HG03521 (cell line): ENCODE measurements around the gene RHOB.
"Not testable (repeated sequence)": the region's sequence is repeated elsewhere in the genome, so short reads cannot be mapped to it uniquely, and the experiment has no call there.

Source experiments
- ATAC-seq: cut with Tn5 transposase; IDR thresholded peaks from one replicate; pipeline ENCODE4 v1.9.1; 2021; ENCODE audit warnings: mild to moderate bottlenecking, moderate library complexity; ENCODE audit not compliant: unreplicated experiment

Gene RHOB

DNA sequence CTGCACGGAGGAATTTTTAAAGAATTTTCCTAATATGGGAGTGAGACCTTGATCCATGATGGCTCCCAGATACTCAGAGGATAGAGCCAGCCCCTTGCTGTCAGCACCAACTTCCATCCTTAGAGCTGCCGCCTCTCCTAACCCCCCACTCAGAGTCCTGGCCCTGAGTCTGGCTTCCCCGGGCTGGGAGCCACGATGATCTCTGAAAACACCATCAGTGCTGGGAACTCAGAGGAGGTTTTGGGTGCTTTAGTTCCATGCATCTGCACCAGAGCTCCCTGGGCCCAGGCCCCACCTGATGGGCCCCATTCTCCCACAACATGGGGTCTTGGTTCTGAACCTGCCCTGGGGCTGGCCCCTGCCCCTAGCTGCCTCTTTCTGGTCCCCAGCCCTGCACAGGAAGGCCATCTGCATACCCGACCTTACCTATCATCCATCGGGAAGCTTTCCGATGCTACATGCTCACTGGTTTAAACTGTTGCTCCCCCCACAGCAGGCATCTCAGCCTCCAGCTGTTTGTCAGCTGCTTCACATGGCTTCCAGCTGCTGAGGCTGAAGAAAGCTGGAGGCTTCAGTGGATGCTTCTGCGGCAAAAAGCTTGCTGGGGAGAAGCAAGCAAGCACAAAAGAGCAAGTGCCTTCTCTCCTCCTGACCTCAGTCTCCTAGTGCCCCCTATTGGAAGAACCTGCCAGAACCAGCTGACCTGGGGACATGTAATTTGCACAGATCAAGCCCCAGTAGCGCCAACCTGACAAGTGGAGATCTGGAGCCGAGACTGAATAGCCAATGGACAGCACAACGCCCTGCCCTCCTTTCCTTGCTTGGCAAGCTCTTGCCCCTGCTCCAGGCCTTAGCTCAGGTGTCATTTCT lies 24.2 kb upstream of the RHOB start:
- no peak for ATAC-seq

DNA sequence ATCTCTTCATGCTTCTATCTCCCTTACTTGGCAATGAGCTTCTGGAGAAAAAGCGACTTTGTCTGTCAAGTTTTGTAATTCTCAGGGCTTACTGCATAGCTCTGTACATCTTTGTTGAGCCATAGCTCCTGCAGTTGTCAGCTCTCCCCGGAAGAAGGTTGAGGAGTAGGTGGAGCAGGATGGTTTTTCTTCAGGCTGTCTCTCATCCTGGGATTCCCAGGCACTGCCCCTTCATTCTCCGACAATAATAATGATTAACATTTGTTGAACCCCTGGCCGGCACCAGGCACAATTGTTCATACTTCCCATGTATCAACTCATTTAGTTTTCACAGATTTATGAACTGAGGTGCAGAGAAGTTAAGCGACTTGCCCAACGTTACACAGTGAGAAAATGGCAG lies 23.5 kb upstream of the RHOB start:
- no peak for ATAC-seq

DNA sequence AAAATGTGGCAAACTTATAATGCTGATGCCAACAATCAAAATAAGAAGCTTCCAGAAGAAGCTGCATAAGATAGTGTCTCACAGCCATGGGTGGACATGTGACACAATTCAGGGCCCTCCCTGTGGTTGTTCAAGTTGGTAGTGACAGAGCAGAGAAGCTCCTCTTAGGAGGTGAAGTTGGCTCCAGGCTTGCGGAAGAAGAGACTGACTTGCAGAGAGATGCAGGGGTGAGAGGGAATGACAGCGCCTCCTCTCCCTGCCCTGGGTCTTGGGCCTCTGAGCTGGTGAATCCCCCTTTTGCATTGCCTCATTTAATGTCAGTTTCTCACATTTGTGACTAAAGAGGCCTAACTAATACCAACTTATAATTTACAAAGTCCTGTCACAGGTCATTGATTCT lies 23.0 kb upstream of the RHOB start:
- no peak for ATAC-seq

DNA sequence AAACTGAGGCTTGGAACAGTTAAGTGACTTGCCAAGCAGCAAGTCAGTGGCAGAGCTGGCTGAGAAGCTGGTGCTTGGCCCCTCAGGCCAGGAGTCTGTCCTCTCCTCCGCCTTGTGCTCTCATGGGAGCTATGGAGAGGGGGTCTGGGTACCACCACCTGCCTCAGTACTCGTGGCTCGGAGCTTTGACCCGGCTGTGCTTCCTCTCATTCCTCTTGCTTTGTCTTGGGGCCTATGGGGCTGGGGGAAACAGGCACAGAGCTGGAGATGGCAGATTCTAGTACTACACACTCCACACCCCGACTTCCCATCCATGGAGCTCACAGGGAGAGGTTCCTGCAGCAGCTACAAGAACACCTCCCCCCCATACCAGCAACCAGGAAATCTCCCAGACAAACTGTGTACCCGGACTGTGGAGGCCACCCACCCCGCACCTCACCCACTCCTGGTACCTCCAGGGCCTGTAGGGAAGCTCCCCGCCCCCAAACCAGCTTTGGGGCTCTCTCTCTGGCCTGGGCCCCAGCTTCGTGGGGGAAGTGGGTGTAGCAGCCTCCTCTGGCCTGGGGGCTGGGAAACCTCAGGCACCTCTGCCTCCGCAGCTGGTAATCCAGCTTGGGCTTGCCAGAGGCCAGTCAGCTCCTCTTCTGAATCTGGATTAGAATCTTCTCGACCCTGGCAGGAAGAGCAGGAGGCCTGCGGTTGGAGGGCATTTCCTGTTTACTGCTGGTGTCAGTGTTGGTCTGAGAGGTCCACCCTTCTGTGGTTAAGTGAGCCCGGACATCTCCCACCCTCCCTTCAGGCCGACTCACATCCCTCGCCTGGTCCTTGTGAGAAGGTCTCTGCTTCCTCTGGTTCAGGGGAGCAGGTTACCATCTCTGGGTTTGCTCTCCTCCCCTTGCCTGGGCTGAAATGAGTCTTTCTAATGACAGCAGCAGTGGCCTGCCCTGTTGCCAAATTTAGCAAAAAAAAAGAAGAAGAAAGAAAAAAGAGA lies 22.3 kb upstream of the RHOB start:
- peak; percentile 53 for ATAC-seq

DNA sequence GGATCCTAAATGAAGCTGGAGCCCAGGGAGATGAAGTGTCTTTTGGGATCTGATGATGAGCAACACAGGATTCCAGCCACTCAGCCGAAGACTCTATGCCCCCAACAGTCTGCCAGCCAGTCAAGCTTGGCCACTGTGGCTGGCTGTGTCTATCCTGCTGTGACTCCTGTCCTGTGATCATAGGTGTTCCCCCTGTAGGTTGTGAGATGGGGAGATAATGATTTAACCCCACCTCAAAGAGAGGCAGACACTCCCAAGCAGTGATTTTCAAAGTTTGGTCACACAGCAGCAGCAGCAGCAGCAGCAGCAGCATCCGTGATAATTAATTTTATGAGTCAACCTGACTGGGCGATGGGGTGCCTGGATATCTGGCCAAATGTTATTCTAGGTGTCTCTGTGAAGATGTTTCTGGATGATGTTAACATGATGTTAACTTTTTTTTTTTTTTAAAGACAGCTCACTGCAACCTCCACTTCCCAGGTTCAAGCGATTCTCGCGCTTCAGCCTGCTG lies 21.4 kb upstream of the RHOB start:
- ATAC-seq: no peak

DNA sequence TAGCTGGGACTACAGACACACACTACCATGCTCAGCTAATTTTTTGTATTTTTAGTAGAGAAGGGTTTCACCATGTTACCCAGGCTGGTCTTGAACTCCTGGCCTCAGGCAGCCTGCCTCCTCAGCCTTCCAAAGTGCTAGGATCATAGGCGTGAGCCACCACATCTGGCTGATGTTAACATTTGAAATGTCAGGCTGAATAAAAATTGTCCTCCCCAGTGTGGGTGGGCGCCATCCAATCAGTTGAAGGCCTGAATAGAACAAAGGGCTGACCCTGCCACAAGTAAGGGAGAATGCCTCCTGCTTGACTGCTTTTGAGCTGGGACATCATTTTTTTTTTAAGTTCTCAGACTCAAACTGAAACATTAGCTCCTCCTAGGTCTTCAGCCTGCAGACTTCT lies 21.0 kb upstream of the RHOB start:
- no peak for ATAC-seq

DNA sequence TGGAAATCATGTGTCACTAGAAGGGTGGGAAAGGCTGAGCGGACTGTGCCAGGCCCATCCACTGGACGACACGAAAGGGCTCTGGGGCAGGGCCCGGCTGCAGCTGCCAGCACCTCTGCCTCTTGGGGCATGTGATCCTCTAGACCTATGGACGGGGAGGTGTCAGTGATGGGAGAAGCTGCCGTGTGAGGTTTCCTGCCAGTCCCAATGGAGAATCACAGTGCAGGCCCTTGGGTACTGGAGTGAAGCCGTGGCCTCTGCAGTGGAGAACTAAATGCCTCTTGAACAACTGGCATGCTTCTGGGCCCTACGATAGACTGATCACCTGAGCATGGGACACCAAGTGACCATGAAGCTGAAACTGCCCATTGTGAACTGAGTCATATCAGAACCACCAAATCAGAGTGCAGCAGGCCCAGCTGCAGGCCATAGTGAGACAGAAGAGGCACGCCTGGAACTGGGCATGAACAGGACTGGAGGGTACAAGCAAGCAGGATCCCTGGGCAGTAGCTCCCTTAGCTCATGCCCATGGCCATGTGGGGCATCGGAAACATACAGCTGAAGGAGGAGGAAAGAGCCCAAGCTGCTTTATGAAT lies 18.8 kb upstream of the RHOB start:
- ATAC-seq: no peak

DNA sequence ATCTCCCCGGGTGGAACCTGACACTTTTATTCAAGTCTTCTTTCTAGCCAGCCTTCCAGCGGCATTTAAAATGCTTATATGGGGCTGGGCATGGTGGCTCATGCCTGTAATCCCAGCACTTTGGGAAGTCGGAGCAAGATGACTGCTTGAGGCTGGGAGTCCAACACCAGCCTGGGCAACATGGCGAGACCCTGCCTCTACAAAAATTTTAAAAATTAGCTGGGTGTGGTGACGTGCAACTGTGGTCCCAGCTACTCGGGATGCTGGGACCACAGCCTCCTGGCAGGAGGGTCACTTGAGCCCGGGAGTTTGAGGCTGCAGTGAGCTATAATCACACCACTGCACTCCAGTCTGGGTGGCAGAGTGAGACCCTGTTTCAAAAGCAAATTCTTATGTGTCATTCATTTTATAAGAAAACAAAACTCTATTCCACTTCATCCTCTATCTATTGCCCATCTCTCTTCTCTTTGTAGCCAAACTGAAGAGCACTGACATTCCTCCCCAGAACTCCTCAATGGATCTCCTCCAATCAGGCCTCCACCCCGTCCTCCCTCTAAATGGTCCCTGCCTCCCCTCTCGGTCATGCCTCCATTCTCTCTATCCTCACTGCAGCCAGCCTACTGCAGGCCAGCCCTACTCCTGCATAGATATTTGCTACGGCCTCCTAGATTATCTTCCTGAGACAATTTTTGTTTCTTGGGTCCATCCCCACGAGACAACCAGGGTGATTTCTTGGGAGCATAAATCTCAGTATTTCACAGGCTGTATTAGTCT lies 18.0 kb upstream of the RHOB start:
- ATAC-seq: no peak

DNA sequence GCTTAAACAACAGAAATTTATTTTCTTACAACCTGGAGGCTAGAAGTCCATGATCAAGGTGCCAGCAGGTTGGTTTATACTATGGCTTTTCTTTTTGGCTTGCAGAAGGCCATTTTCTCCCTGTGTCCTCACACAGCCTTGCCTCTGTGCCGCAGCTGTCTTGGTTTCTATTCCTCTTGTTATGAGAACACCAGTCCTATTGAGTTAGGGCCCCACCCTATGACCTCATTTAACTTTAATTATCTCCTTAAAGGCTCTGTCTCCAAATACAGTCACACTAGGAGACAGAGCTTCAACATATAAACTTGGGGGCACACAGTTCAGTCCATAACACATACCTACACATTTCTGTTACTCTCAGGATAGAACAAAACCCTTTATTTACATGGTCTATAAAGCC lies 17.3 kb upstream of the RHOB start:
- ATAC-seq: peak; percentile 68

DNA sequence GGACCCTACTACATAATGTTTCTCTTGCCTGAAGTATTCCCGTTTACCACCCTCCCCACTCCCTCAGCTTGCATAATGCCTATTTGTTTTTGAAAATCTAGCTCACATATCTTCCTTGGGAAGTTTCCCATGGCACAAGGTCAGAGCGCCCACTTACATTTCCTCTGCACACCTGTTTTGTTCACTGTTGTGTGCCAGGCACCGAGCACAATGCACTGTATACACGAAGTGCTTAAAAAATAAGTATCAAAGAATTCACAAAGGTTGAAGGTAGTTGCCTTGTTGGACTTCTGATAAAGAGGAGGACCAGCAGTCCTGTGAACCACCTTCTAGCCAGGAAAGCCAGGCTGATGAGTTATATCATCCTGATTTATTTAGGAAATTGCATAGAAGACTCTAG lies 16.8 kb upstream of the RHOB start:
- no peak for ATAC-seq

DNA sequence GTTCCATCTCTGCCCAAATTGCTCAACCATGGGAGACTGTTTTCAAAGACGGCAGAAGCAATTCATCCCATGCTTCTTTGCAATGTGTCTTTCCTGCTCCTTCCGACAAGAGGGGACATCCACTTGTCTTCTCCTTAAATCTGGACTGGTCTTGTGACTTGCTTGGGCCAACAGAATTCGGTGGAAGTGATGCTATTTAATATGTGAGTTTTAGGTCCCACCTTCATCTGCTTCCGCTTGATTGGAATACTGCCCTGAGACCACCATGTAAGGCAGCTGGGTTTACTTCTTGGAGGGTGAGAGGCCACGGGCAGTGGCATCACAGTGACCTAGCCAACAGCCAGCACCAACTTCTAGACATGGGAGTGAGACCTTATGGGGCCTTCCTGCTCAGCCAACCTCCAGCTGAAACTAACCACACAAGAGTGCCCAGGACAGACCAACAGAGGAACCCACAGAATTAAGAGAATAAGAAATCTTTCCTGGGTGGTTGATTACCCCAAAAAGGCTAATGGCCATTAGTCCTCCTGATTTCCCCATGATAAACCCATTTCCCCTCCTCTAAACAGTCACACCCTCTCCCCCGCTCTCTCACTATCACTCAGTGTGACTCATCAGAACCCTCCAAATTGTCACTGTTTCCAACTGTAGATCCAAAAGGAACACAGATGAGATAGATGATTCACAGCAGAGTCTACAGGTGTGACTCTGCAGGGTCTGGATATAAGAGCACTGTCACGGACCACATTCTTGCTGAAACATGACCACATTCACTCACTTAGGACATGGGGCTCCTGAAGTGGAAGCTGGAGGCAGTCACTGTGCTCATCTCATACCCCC lies 16.2 kb upstream of the RHOB start:
- no peak for ATAC-seq

DNA sequence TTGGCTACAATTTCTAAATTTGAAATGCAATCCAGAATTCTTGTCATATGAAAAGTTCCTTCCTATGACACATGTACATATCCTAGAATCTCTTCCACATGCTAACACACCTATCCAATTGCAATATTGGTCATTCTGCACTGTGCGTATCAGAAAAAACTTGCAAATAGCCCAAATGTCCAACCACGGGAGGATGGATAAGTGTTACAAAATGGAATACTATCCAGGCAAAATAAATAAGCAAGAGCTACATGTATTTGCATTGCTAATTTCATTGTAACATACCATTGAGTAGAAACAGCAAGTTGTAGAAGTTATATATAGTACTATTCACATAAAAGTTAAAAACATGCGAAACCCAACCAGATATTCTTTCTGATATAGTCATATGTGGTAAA lies 15.6 kb upstream of the RHOB start:
- no peak for ATAC-seq

DNA sequence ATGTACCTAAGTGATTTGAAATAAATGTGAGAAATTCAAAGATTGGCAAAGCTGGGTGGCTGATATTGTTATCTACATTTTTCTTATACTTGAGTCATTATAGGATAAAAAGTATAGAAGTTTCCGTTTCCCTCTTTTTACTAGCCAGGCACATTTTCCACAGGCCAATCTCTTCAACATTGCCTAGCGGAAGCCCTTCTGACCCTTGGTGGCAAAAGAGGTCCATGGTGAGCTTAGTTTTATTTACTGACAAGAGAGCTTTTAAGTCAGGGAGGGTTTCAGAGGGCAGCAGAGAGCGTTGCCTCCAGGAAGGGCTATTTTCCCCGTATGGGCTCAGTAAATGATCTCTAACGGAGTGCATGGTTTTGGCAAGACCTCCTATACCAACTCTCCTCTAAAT lies 15.1 kb upstream of the RHOB start:
- no peak for ATAC-seq

DNA sequence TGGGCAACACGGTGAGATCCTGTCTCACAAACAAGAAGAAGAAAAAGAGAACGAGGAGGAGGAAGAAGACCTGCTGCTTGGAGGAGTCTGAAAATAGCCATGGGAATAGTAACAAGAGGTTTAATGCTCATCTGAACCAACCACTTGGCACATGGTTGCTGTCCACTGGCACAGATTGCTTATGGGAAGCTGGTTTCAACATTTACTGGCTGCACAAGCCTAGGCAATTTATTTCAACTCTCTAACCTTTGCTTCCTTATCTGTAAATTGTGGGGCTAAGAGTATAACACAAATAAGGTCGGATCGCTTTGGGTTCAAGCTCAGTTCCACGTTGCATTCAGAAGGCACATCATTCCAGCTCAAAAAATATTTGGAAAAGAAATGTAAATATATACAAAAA lies 14.2 kb upstream of the RHOB start:
- no peak for ATAC-seq

DNA sequence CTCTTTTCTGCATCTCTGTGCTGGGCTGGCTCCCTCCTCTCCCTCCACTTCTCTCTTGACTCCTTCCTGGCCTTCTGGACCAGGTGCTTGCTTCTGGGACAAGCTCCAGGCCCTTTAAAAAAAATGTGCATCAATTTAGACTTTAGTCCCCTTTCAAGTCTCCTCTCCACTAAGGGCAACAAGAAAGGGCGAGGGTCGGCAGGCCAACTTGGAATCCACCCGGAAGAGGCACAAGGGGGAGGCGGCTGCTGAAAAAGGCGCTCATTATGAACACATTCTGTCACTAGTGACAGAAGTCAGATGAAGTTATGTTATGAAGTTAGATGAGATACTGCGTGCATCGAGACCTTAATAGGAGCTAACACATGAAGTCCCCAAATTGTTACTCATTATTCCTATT lies 13.6 kb upstream of the RHOB start:
- no peak for ATAC-seq

DNA sequence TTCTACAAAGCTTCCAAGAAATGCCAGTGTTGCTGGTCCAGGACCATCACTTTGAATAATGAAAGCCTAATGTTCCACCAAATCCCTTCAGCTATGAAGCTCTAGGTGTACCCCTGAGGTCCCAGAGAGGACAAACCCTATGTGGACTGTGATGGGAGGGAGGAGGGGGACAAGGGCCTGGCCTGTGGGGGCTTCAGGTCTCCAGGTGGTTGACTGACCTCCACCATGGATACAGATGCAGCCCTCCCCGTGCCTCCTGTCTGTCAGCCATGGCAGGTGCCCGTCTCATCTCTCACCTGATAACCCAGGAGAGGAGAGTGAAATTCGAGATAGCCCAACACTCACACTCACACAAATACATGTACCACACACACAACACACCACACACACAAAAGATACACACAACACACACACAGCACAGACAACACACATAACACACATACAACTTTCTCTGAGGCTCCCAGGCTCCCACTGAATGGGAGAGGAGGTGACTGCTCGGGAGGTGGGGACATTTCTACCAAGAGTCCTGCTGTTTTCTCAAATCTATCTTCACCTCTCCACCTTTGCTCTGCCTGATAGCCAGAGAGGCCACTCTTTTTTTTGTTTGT lies 12.8 kb upstream of the RHOB start:
- ATAC-seq: no peak

DNA sequence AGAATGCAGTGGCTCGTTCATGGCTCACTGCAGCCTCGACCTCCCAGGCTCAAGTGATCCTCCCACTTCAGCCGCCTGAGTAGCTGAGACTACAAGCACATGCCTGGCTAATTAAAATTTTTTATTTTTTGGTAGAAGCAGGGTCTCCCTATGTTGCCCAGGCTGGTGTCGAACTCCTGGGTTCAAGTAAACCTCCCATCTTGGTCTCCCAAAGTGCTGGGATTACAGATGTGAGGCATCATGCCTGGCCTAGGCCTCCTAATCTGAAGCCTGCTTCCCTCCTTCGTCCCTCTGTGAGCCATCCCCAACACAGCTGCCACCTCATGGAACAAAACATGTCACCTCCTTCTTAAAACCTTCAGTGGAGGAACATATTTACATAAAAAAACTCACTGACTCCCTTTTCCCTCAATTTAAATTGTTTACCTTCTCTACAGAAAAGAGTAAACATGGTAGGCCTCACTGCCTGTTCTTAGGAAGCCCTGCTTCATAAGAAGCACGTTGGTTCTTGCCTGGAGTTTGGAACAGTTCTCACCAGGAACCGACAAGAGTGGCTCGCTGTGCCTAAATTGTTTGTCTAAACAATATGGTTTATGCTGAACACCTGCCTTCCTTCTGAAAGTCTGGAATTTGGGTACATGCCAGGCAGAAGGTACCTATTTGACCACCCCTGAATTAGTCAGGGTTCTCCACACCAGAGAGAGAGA lies 12.1 kb upstream of the RHOB start:
- no peak for ATAC-seq

DNA sequence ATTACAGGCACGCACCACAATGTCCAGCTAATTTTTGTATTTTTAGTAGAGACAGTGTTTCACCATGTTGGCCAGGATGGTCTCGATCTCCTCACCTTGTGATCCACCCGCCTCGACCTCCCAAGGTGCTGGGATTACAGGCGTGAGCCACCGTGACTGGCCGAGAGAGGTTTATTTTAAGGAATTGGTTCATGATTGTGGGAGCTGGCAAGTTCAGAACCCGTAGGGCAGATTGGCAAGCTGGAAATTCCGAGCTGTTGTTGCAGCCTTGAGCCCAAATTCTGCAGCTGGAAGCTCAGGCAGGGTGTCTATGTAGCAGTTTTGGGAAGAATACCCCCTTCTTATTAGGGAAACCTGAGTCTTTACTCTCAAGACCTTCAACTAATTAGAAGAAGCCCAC lies 11.4 kb upstream of the RHOB start:
- ATAC-seq: not testable (repeated sequence)
